GM15510 (cell line): ENCODE measurements around the gene HIRA.

Source experiments
- POLR2A ChIP-seq: IDR thresholded peaks from 3 replicates; pipeline ENCODE4 v1.6.1; 2011; ENCODE audit warnings: borderline replicate concordance; ENCODE audit not compliant: insufficient read length; ENCODE audit errors: extremely low read depth

The HIRA gene

GRCh38 chr22:19451570-19451969 is 20.0 kb upstream of the HIRA start:
- TF ChIP-seq POLR2A: no peak

- no peak for TF ChIP-seq POLR2A
Measured at GRCh38 chr22:19450363-19451175, 19.0 kb upstream of the HIRA start.

- TF ChIP-seq POLR2A: no peak
Measured at GRCh38 chr22:19449422-19449767, 17.9 kb upstream of the HIRA start.

- no peak for TF ChIP-seq POLR2A
Measured at GRCh38 chr22:19448739-19449421, 17.3 kb upstream of the HIRA start.

GRCh38 chr22:19448076-19448607 is 16.6 kb upstream of the HIRA start:
- TF ChIP-seq POLR2A: no peak

GRCh38 chr22:19447330-19448075 is 16.0 kb upstream of the HIRA start, which contains the start of gene C22orf39:
TSS of gene C22orf39 (minus strand) at chr22:19447711. CDS start at chr22:19447688, 23 bp downstream.
- TF ChIP-seq POLR2A: peak; percentile 88

- no peak for TF ChIP-seq POLR2A
Measured at GRCh38 chr22:19446603-19447329, 15.2 kb upstream of the HIRA start.

GRCh38 chr22:19443544-19444211 is 12.1 kb upstream of the HIRA start:
- TF ChIP-seq POLR2A: no peak

GRCh38 chr22:19442166-19442565 is 10.6 kb upstream of the HIRA start:
- TF ChIP-seq POLR2A: no peak

- no peak for TF ChIP-seq POLR2A
Measured at GRCh38 chr22:19440411-19441195, 9.1 kb upstream of the HIRA start.

GRCh38 chr22:19438298-19438697 is 6.8 kb upstream of the HIRA start:
- no peak for TF ChIP-seq POLR2A

GRCh38 chr22:19434829-19435580 is 3.5 kb upstream of the HIRA start:
- no peak for TF ChIP-seq POLR2A
